ENCODE measurements around the gene HPSE2.

Gene HPSE2

DNA sequence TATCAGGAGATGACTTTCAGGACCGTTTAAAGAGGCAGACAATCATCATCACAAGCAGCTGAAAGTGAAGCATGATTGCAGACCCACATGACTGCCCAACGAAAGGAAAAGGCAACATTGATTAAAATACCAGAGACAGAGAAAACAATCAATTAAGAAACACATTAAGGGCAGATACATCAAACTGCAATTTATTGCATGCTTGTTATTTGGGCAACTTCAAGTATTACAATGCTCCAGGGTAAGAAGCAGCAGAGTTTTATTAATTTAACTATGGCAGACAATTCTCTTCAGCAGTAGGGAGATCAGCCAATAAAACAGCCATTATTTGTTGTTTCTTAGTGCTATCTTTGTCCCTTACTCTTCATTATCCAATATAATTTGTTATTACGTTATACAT is 421.2 kb downstream of the HPSE2 start:
- Mint-ChIP-seq H3K9me3 (no peaks in the 10 kb centered on the region), H3K27me3 (peaks cover 1% of the 10 kb centered on the region), H3K4me1 (no peaks in the 10 kb centered on the region), H3K36me3 (no peaks in the 10 kb centered on the region), H3K4me3 (no peak overlapping the region), H3K27ac (no peak overlapping the region)

DNA sequence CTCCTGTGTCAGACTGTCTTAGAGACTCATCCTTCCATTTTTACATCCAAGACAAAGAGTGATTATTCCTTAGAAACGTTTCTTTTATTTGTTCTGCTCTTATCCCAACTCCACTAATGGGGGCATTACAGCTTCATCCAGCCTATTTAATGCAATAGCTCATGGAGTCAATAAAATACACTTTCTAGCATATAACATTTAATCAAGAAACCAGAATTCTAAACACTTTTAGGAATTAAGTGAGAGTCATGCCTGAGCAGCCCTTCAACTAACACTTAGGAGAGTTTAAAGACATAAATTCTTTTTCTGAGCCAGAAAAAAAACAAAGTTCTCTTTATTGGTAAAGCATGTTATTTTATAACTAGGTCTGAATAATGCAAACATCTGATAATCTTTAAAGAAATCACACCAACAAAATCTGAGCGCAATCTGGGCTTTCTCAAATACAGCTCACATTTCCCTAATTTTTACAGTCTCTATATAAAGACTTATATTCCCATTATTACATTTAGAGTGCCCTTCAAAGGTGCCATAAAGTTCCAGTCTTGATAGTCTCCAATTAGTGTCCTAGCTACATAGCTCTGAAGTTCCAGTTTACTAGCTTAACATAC is 427.3 kb downstream of the HPSE2 start:
- Mint-ChIP-seq H3K9me3 (no peaks in the 10 kb centered on the region), H3K27ac (no peak overlapping the region), H3K4me1 (no peaks in the 10 kb centered on the region), H3K27me3 (no peaks in the 10 kb centered on the region), H3K4me3 (no peak overlapping the region), H3K36me3 (no peaks in the 10 kb centered on the region)

DNA sequence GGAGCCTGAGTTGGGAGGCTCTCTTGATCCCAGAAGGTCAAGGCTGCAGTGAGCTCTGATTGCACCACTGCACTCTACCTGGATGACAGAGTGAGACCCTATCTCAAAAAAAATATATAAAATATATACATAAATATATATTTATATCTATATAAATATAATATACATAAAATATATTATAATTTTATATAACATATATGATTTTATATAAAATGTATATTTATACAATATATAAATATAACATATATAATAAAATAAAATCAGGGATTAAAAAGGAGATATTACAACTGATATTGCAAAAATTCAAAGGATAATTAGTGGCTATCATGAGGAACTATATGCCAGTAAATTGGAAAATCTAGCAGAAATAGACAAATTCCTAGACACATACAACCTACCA is 435.4 kb downstream of the HPSE2 start:
- H3K27ac Mint-ChIP-seq = no peak overlapping the region
- no peaks in the 10 kb centered on the region for H3K4me1 Mint-ChIP-seq
- no peaks in the 10 kb centered on the region for H3K27me3 Mint-ChIP-seq
- H3K36me3 Mint-ChIP-seq = no peaks in the 10 kb centered on the region
- H3K4me3 Mint-ChIP-seq = no peak overlapping the region
- H3K9me3 Mint-ChIP-seq = no peaks in the 10 kb centered on the region

DNA sequence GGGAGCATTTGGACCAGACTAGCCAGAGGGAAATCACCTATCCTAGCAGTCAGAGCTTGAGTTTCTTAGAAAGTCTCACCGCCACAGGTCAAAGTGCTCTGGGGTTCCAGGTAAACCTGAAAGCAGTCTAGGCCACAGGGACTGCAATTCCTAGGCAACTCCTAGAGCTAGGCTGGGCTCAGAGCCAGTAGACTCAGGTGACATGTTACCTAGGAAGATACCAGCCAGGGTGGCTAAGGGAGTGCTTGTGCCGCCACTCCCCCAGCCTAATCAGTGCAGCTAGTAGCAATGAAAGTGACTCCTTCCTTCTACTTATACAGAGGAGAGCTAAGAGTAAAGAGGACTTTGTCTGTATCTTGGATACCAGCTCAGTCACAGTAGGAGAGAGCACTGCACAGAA is 440.2 kb downstream of the HPSE2 start:
- Mint-ChIP-seq H3K27me3 (peaks cover 2% of the 10 kb centered on the region), H3K9me3 (no peaks in the 10 kb centered on the region), H3K4me3 (no peak overlapping the region), H3K27ac (no peak overlapping the region), H3K36me3 (no peaks in the 10 kb centered on the region), H3K4me1 (no peaks in the 10 kb centered on the region)

DNA sequence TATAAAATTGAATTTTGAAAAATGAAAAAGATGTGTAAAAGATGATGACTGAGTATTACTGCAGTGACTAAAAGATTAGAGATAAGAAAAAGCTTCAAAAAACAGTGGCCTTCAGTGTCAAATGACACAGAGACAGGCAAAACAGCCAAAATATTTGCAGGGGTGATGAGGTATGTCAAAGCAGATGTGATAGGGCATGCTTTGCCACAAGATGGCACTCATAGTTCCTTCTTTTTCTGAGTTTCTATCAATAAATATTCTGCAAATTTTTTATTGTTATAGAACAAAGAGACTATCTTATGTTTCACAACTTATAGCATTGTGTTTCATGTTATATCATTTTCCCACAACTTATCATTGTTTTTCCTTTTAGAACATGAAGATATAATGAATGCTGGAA is 444.8 kb downstream of the HPSE2 start:
- Mint-ChIP-seq H3K4me3 (no peak overlapping the region), H3K27ac (no peak overlapping the region), H3K9me3 (no peaks in the 10 kb centered on the region), H3K4me1 (no peaks in the 10 kb centered on the region), H3K36me3 (no peaks in the 10 kb centered on the region), H3K27me3 (peaks cover 5% of the 10 kb centered on the region)

DNA sequence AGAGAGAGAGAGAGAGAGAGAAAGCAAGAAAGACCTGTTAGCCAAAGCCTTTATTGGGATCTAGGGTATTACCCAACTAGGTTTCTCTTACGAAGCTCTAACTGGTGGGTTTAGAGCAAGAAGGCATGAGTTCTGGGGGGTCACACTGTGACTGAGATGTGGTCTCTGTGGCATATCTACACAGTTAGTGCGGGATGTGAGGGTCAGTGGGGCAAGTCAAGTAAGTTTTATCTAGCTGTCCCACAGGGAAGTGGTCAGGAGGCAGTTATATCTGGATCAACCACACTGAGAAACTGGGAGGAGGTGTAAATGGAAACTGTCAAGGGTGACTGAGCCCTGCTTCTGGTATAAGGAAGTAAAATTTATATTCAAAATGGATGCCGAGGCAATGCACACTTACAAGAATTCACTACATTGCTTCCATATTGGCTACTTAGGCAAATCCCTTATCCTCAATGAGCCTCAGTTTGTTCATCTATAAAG is 457.3 kb downstream of the HPSE2 start:
- Mint-ChIP-seq H3K27ac (no peak overlapping the region), H3K9me3 (no peaks in the 10 kb centered on the region), H3K36me3 (no peaks in the 10 kb centered on the region), H3K4me1 (no peaks in the 10 kb centered on the region), H3K27me3 (peaks cover 3% of the 10 kb centered on the region), H3K4me3 (no peak overlapping the region)

DNA sequence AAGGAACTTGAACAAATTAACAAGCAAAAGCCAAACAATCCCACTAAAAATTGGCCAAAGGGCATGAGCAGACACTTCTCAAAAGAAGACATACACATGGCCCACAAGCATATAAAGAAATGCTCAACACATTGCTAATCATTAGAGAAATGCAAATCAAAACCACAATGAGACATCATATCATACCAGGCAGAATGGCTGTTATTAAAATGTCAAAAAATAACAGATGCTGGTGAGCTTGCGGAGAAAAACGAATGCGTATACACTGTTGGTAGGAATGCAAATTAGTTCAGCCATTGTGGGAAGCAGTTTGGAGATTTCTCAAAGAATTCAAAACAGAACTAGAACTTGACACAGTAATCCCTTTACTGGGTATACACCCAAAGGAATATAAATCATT is 477.2 kb downstream of the HPSE2 start:
- Mint-ChIP-seq H3K4me1 (no peaks in the 10 kb centered on the region), H3K9me3 (peaks cover 11% of the 10 kb centered on the region), H3K27me3 (peaks cover 3% of the 10 kb centered on the region), H3K4me3 (no peak overlapping the region), H3K36me3 (no peaks in the 10 kb centered on the region), H3K27ac (no peak overlapping the region)

DNA sequence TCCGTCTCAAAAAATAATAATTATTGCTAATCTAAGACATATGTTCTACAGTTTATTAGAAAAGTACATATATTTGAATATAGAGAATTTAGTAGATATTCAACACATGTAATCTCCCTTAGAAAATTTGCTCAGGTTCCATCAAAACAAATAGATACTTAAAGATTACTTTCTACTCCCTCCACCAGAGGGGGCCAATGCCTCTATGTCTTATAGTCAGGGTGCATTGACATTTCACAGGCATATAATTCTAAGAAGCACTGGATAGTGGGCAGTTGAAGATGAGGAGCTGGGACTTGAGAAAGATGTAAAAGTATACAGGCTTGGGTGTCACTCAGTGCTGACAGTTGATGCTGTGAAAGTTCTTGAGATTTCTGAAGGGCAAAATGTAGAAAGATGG is 487.4 kb downstream of the HPSE2 start:
- Mint-ChIP-seq H3K4me3 (no peak overlapping the region), H3K27me3 (peaks cover 4% of the 10 kb centered on the region), H3K27ac (no peak overlapping the region), H3K36me3 (no peaks in the 10 kb centered on the region), H3K9me3 (peaks cover 6% of the 10 kb centered on the region), H3K4me1 (no peaks in the 10 kb centered on the region)

DNA sequence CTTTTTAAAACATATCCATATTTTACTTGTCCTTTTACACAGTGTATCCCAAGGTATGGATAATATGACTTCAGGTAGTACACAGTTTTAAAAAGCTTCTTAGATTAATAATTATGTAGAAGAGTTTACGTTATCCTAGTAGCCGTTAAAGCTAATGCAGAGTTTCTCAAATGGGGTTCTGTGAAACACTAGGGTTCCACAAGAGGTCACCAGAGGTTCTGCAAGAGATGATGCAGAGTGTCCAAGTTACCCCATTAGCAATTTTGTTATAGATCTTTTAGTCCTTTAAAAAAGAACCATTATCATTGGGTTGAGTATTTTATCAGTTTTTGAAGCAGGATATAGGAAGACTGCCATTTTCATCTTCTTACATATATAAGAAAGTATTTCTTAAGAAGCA is 490.0 kb downstream of the HPSE2 start:
- Mint-ChIP-seq H3K27ac (no peak overlapping the region), H3K9me3 (peaks cover 8% of the 10 kb centered on the region), H3K27me3 (peaks cover 4% of the 10 kb centered on the region), H3K4me3 (no peak overlapping the region), H3K4me1 (no peaks in the 10 kb centered on the region), H3K36me3 (no peaks in the 10 kb centered on the region)

DNA sequence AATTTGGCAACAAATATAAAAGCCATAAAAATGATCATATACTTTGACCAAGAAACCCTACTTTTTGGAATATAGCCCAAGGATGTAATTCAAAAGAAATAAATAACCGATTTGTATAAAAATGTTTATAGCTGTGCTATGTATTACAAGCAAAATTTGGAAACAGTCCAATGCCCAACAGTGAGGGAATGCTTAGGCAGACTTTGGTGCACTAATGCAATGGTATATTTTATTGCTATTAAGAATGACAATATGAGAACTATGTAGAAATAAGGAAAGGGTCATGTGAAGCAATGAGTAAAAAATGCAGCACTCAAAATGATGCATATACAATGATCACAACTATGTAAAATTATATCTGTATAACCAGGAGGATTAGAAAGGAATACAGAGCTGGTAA is 515.1 kb downstream of the HPSE2 start:
- H3K36me3 Mint-ChIP-seq = no peaks in the 10 kb centered on the region
- H3K4me3 Mint-ChIP-seq = no peak overlapping the region
- no peaks in the 10 kb centered on the region for H3K4me1 Mint-ChIP-seq
- H3K27ac Mint-ChIP-seq = no peak overlapping the region
- peaks cover 3% of the 10 kb centered on the region for H3K27me3 Mint-ChIP-seq
- H3K9me3 Mint-ChIP-seq = no peaks in the 10 kb centered on the region

DNA sequence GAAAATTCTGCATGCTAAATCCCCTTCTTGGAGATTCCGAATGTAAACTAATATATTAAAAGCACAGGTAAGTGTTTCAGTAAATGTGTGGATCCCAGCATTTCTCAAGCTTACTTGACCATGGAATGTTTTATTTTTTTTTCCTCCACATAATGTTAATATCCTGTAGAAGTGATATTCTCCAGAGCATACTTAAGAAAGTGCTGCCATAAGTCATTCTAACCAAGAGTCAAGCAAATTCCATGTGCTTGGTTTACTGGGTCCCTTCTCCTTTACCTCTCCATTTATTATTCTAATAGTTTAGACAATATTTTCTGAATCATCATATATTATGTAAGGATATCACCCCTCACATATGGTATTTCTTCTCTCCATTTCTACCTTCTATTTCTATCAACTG is 522.1 kb downstream of the HPSE2 start:
- no peaks in the 10 kb centered on the region for H3K4me1 Mint-ChIP-seq
- no peaks in the 10 kb centered on the region for H3K9me3 Mint-ChIP-seq
- no peak overlapping the region for H3K4me3 Mint-ChIP-seq
- no peak overlapping the region for H3K27ac Mint-ChIP-seq
- no peaks in the 10 kb centered on the region for H3K36me3 Mint-ChIP-seq
- peaks cover 1% of the 10 kb centered on the region for H3K27me3 Mint-ChIP-seq

DNA sequence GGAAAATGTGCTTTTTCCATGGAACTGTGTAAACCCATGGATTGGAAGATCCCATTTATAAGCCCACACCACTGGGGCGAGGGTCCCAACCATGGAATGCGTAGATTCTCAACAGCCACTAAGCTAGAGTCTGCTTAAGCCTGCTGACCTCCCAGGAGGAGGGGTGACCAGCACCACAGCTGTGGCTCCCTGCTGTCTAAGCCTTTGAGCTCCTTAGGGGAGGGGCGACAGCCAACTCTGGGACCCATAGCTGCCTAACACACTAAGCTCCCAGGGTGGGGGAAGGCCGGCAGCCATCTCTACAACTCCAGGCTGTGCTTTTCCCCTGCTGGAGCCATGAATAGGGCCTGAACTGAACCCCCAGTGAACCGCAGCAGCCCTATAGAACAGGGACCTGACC is 539.1 kb downstream of the HPSE2 start:
- Mint-ChIP-seq H3K36me3 (no peaks in the 10 kb centered on the region), H3K27ac (no peak overlapping the region), H3K4me3 (no peak overlapping the region), H3K27me3 (peaks cover 9% of the 10 kb centered on the region), H3K9me3 (no peaks in the 10 kb centered on the region), H3K4me1 (no peaks in the 10 kb centered on the region)

DNA sequence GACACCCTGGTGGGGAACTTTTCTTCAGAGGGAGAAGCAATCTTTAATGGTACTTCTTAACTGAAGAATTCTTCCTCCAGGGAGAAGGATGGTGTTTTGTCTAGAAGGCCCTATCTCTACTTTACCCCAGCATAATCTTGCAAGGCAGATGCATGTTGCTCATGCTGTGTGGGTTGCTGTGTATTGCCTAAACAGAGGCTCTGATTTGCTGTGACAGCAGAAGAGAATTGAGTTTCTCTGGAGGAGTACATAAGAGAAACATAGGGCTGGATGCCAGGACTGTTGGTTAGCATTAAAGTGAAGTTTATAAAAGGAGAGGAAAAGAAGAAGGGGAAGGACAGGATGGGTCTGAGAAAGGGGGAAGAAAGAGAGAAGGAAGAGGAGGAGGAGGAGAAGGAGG is 540.8 kb downstream of the HPSE2 start:
- peaks cover 9% of the 10 kb centered on the region for H3K27me3 Mint-ChIP-seq
- no peaks in the 10 kb centered on the region for H3K36me3 Mint-ChIP-seq
- no peaks in the 10 kb centered on the region for H3K9me3 Mint-ChIP-seq
- H3K4me1 Mint-ChIP-seq = no peaks in the 10 kb centered on the region
- no peak overlapping the region for H3K4me3 Mint-ChIP-seq
- no peak overlapping the region for H3K27ac Mint-ChIP-seq

DNA sequence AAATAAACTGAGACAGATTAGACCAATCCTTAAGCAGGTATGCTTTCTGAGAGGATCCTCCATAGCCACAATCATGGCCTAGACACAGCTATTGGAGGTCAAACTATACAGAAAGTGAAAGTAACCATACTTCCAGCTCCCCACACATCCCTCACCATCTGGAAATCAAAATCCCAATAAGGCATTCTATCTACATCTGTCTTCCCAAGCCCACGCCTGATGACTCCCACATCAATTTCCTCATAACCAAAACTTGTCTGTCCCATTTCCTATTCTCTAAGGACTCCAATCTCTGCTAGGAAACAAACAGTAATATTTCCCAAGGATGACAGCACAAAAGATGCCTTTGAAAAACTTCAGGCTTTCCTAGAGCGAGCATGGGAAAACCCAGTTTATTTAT is 541.6 kb downstream of the HPSE2 start:
- Mint-ChIP-seq H3K27me3 (peaks cover 12% of the 10 kb centered on the region), H3K9me3 (peaks cover 4% of the 10 kb centered on the region), H3K4me3 (no peak overlapping the region), H3K27ac (no peak overlapping the region), H3K4me1 (no peaks in the 10 kb centered on the region), H3K36me3 (peaks cover 2% of the 10 kb centered on the region)

DNA sequence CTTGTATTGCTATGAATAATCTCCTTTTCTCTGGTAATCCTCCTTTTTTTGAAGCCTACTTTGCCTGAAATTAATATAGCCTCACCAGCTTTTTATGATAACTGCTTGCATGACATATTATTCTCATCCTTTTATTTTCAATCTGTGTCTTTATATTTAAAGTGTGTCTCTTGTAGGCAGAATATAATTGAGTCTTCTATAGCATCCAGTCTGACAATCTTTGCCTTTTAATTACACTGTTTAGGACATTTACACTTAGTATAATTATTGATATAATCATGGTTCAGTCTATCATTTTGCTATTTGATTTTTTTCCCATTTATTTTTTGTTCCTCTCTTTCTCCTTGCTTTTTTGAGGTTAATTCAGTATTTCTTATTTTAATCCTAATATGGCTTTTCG is 548.0 kb downstream of the HPSE2 start:
- Mint-ChIP-seq H3K9me3 (peaks cover 12% of the 10 kb centered on the region), H3K4me1 (no peaks in the 10 kb centered on the region), H3K36me3 (peaks cover 2% of the 10 kb centered on the region), H3K27me3 (peaks cover 9% of the 10 kb centered on the region), H3K4me3 (no peak overlapping the region), H3K27ac (no peak overlapping the region)

DNA sequence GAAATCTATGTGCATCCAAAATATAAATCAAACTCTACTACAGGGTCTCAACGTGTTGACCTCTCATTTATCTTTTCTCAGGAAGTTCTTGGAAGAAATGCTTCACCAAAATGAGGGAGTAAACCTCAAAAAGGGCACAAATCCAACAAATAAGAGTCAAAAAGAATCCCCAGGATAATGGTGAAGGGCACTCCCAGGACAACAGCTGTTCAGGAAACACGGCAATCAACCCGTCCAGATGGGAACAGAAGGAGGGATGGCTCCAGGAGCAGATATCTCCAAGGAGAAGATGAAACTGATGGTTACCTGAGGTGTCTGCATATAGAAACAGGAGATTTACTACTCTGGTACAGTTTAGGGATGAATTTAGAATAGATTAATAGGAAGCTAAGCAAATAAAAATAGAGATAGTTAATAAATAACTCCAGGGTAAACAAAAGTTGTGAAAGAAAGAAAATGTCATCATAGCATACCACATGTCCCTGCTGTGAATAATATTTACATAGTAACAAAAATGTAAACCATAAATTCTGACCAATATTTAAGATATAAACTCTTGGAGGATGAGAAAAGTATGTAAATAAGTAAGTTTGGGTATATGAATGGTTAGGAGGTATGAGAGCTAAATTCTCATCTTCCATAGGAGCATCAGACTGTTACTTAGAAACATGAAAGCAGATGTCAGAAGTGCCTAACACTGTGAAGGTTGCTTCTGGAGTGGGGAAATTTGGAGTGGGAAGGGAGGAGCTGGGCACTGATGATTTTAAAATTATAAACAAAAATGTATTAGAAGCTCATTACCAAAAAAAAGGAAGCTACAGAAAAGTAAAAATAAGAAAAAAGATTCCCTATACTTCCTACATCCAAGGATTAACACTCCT is 551.4 kb downstream of the HPSE2 start:
- no peaks in the 10 kb centered on the region for H3K4me1 Mint-ChIP-seq
- H3K36me3 Mint-ChIP-seq = peaks cover 2% of the 10 kb centered on the region
- H3K27ac Mint-ChIP-seq = no peak overlapping the region
- H3K9me3 Mint-ChIP-seq = peaks cover 10% of the 10 kb centered on the region
- H3K27me3 Mint-ChIP-seq = peaks cover 12% of the 10 kb centered on the region
- H3K4me3 Mint-ChIP-seq = no peak overlapping the region

All from activated naive CD4-positive, alpha-beta T cell treated with anti-CD3 and anti-CD28 coated beads, Interleukin-2, amount 50 U/mL, for 24 hours (primary cell).